ENCODE data around the gene RTN4R. TPM values are rescaled to one million over a fixed set of nuclear protein-coding genes. Genes with fewer than 3 reads are reported as not detected.
A peak's percentile ranks its signal among the peaks of the same experiment; 100 is the strongest.

RTN4R gene
- total and polyA plus RNA-seq, 2 experiments from 2014 or later = 10.6 to 38.4 TPM

MicroRNAs within 50 kb of the gene (microRNA counts, 767-probe panel; counts per million panel counts)
- not detected for microRNA hsa-miR-1286

Small RNA genes within 50 kb of the gene (microRNA-seq; reads per million reads assigned to microRNA genes)
- not detected for gene MIR1286

Small RNA genes within 50 kb of the gene (small RNA-seq; reads per million reads assigned to genes)
- 0.70 reads per million, percentile 48 among the genes with 10 or more reads in this experiment for gene MIR1286 (ENCODE audit: low replicate concordance)

Other genes starting within 250 kb of the RTN4R start
- gene TANGO2, start 247.2 kb downstream of the RTN4R start, total RNA-seq (2014; rRNA removed; shearing (Covaris generic)) = 15.0 and 20.2 TPM in 2 replicates
- 6.7 and 6.9 TPM in 2 replicates for gene TANGO2, start 247.2 kb downstream of the RTN4R start, polyA plus RNA-seq (2016; fragmentation: Nextera tagmentation; extraction: Ambion mirVana)
- gene DGCR8, start 188.1 kb downstream of the RTN4R start, total RNA-seq (2014; rRNA removed; shearing (Covaris generic)) = 41.6 and 48.9 TPM in 2 replicates
- 11.4 and 12.2 TPM in 2 replicates for gene DGCR8, start 188.1 kb downstream of the RTN4R start, polyA plus RNA-seq (2016; fragmentation: Nextera tagmentation; extraction: Ambion mirVana)
- gene RANBP1, start 152.2 kb downstream of the RTN4R start, total RNA-seq (2014; rRNA removed; shearing (Covaris generic)) = 987 and 1,206 TPM in 2 replicates
- gene RANBP1, start 152.2 kb downstream of the RTN4R start, polyA plus RNA-seq (2016; fragmentation: Nextera tagmentation; extraction: Ambion mirVana) = 988 and 1,014 TPM in 2 replicates
- gene TRMT2A, start 151.1 kb downstream of the RTN4R start, total RNA-seq (2014; rRNA removed; shearing (Covaris generic)) = 56.4 and 61.3 TPM in 2 replicates
- gene TRMT2A, start 151.1 kb downstream of the RTN4R start, polyA plus RNA-seq (2016; fragmentation: Nextera tagmentation; extraction: Ambion mirVana) = 41.3 and 42.9 TPM in 2 replicates
- 26.1 and 47.6 TPM in 2 replicates for gene ZDHHC8, start 136.5 kb downstream of the RTN4R start, total RNA-seq (2014; rRNA removed; shearing (Covaris generic))
- gene ZDHHC8, start 136.5 kb downstream of the RTN4R start, polyA plus RNA-seq (2016; fragmentation: Nextera tagmentation; extraction: Ambion mirVana) = 13.7 and 22.1 TPM in 2 replicates
- not detected in 2 replicates for gene CCDC188, start 117.3 kb downstream of the RTN4R start, total RNA-seq (2014; rRNA removed; shearing (Covaris generic))
- gene CCDC188, start 117.3 kb downstream of the RTN4R start, polyA plus RNA-seq (2016; fragmentation: Nextera tagmentation; extraction: Ambion mirVana) = not detected in 2 replicates
- 66.3 and 72.1 TPM in 2 replicates for gene DGCR6L, start 51.7 kb upstream of the RTN4R start, total RNA-seq (2014; rRNA removed; shearing (Covaris generic))
- gene DGCR6L, start 51.7 kb upstream of the RTN4R start, polyA plus RNA-seq (2016; fragmentation: Nextera tagmentation; extraction: Ambion mirVana) = 82.4 and 85.9 TPM in 2 replicates
- 78.2 and 94.0 TPM in 2 replicates for gene ZNF74, start 125.8 kb upstream of the RTN4R start, total RNA-seq (2014; rRNA removed; shearing (Covaris generic))
- 16.1 and 17.0 TPM in 2 replicates for gene ZNF74, start 125.8 kb upstream of the RTN4R start, polyA plus RNA-seq (2016; fragmentation: Nextera tagmentation; extraction: Ambion mirVana)
- gene SCARF2, start 169.5 kb upstream of the RTN4R start, total RNA-seq (2014; rRNA removed; shearing (Covaris generic)) = 16.6 and 17.0 TPM in 2 replicates
- gene SCARF2, start 169.5 kb upstream of the RTN4R start, polyA plus RNA-seq (2016; fragmentation: Nextera tagmentation; extraction: Ambion mirVana) = 1.8 and 2.2 TPM in 2 replicates
- gene KLHL22, start 227.5 kb upstream of the RTN4R start, total RNA-seq (2014; rRNA removed; shearing (Covaris generic)) = 12.1 and 16.0 TPM in 2 replicates
- 2.4 and 2.8 TPM in 2 replicates for gene KLHL22, start 227.5 kb upstream of the RTN4R start, polyA plus RNA-seq (2016; fragmentation: Nextera tagmentation; extraction: Ambion mirVana)
- 32.0 and 43.5 TPM in 2 replicates for gene MED15, start 239.3 kb upstream of the RTN4R start, total RNA-seq (2014; rRNA removed; shearing (Covaris generic))
- 27.7 and 29.2 TPM in 2 replicates for gene MED15, start 239.3 kb upstream of the RTN4R start, polyA plus RNA-seq (2016; fragmentation: Nextera tagmentation; extraction: Ambion mirVana)